Effector CD8-positive, alpha-beta T cell (primary cell): ENCODE results near the gene CLC.
"Not testable (repeated sequence)": the region's sequence is repeated elsewhere in the genome, so short reads cannot be mapped to it uniquely, and the experiment has no call there.

Experiments used
- DNase-seq: peaks from one replicate; lab custom pipeline; 2025; lab: John Stamatoyannopoulos, UW

The CLC gene

DNA sequence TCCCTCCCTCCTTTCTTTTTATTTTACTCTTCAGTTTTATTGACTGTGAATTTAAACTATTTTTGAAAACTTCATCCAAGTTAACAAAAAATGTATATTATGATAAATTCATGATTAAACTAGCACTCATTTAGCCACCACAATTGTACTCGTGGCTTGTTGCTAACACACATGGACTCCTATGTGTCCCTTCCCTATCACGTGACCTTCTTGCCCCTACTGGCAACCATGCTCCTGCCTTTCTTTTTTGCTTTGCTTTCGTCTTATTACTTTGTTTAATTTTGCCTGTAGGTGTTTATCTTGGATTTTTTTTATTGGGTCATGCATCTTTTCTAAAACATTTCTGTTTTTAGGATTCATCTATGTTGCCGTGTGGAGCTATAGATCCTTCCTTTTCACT, 8.2 kb downstream of the CLC start:
- no peak for DNase-seq

DNA sequence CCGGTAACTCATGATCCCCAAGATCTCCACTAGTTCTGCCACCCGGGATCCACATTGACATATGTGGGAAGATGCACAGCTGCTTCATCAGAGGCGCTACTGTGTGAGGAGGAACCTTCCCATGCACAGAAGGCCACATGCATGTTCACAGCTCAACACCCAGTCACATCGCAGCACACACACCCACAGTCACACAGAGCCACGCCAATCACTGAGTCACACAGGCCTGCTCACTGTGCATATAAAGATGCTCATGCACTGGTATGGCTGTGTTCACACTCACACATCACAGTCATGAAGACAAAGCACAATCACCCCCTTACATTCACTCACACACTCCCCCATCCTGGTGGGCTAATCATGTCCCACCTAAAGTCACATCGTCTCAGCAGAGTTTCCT, 9.8 kb downstream of the CLC start:
- no peak for DNase-seq

DNA sequence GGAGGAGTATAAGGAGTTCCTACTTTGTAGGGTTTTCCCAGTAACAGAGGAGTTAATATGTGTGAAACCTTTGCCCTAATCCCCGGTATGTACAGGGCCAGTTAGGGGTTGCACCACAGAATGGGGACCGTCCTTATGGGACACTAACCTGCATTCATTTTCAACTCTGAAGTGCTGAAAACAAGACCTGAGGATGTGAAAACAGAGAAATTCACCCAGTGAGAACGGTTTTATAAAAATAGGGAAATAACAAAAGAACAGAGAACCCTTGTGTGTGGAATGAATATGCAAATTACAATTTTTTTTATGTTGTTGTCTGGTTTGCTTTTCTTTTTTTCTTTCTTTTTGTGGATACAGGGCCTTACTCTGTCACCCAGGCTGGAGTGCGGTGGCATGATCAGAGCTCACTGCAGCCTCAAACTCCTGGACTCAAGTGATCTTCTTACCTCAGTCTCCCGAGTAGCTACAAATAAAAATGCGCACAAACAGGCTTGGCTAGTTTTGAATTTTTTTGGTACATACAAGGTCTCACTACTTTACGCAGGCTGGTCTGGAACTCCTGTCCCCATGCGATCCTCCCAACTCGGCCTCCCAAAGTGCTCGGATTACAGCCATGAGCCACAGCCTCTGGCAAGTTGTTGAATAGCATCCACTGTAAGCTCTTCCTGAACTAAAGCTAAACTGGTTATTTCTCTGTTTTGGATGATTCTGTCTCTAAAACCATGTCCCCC, 10.6 kb downstream of the CLC start:
- no peak for DNase-seq

DNA sequence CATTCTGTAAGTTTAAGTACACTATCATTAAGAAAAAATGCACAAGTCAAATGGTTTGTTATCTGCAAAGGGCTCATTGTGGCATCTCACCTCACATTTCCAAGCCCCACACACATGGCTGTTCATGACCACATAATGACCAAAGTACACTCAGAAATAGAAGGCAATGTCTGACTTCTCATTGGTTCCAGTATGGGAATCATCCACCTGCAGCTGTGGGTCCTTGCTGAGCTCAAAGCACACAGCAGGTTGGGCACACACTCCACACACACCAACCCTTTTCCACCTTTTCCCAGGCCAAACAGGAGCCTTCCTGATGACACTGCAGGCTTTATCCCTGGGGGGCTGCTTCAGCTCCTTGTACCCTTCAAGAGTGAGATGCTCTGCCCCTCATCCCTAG, 11.8 kb downstream of the CLC start:
- no peak for DNase-seq

DNA sequence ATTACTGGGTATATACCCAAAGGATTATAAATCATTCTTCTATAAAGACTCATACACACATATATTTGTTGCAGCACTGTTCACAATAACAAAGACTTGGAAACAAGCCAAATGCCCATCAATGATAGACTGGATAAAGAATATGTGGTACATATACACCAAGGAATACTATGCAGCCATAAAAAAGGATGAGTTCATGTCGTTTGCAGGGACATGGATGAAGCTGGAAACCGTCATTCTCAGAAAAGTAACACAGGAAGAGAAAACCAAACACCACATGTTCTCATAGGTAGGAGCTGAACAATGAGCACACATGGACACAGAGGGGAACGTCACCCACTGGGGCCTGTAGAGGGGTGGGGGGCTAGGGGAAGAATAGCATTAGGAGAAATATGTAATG, 17.7 kb downstream of the CLC start:
- DNase-seq: not testable (repeated sequence)

DNA sequence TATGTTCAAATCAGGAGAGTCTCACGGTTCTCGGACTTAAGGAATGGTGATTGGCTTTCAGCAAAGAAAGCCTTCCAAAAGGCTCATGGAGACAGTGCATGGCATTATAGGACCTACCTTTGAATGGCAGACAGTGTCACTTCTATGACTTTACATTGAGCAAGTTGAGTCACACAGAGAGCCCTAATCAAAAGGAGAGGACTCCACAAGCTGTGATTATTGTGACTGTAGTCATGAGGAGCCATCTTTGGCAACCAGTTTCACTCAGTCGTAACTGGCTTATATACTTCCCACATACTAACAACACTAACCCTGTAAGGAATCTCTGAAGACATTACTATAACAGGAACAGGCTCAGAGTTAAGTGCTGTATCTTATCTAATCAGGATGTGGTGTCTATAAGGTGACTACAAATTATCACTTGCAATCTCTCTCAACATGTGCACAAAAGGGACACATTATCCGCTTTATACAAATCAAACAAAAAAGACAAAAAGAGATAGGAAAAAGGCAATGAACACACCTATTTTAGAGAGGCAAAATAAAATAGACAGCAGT, 27.4 kb downstream of the CLC start:
- DNase-seq: no peak

DNA sequence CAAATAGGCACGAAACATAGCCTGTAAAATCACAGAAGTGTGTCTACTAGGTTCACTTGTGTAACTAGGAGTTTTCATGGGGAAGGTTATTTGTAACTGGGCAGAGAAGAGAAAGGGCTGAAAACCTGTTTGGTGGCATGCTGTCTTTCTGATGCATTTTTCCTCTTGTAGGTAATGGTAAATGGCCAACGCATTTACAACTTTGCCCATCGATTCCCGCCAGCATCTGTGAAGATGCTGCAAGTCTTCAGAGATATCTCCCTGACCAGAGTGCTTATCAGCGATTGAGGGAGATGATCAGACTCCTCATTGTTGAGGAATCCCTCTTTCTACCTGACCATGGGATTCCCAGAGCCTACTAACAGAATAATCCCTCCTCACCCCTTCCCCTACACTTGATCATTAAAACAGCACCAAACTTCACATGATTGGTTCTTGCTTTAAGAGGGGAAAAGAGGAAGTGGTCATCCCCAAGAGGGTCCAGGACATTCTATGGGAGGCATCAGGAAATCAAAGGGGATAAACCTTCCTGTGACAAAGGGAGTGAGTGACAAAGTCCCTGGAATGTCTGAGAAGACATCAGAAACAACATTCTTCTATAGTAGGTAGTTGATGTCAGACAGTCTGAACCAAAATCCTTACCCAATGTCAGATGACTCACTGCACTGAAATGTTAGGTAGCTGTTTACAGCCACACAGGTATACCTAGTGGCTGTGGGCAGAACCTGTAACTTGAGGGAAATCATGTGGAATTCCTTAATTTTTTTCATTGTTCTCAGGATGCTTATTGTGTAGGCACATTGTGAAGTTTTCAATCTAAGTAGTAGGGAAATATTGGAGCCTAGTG, 28.6 kb downstream of the CLC start:
- no peak for DNase-seq

DNA sequence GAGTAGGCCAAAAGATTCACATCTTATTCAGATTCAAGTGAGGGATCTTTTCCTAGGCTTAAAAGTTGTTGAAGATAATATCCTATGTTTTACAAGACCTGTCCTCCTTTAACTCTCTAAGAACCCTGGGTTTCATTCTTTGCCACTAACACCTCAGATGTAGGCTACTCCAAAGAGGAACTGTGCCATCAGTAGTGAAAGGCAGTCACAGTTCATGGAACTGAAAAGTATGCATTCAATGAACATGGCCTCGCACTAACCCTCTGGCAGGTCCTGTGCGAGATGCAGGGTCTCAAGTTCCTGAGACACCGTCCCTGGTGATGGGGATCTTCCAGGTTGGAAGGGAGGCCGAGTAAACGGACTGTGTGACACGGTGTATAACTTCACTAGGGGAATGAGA, 29.2 kb downstream of the CLC start:
- no peak for DNase-seq

DNA sequence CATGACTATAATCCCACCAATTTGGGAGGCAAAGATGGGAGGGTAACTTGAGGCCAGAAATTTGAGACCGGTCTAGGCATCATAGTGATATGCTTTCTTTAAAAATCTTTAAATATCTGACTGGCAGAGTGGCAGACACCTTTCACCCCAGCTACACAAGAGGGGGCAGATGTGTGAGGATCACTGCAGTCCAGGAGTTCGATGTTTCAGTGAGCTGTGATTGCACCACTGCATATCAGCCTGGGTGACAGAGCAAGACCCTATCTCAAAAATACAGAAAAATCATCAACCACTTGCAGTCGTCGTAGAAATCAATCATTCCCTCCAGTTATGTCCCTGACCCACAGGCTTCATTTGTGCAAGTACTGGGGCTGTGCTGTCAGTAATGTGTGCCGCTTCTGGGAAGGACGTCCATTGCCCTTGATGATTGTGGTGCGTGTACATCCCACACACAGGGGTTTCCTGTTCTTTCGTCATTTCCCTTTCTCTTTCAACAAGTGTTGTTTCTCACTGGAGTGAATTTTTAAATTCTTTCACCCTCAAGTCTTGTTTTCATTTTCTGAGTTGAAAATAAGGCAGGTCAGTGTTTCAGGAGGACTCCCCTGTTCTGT, 32.1 kb downstream of the CLC start:
- DNase-seq: no peak

DNA sequence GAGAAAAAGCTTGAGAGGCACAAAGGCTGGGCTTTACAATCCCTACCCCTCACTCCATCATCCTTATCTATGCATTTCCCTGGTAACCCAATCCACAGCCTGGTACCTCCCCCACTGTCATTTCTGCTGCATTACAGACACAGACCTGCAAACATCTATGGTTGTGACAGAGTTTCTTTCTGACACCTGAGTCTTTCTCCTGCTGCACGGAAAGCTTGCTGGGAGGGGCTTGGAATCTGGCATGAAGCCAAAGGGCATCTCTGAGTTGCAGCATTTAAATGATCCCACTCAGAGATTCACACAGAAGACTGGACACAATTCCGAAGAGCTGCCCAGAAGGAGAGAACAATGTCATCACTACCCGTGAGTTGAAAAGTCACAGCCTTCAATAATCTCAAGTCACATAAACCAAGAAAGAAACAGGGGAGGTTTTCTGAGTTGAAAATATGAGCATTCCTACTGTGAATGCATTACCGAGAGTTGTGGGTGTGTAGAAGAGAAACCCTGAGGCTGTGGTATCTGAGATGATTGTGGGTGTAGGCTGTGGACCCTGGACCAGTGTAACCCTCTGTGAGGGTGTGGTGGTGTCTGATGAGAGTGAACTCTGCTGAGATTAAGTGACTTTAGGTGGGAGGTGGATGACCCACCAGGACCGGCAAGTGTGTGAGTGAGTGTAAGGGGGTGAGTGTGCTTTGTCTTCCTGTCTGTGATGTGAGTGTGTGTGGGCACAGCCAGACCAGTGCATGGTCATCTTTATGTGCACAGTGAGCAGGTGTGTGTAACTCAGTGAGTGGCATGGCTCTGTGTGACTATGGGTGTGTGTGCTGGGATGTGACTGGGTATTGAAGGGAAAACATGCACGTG, 33.4 kb downstream of the CLC start, which contains the start of gene LGALS14:
Gene LGALS14 (plus strand): TSS at position 301 of the 864 bp plus-strand sequence. CDS start 48 bp downstream, at position 349.
- no peak for DNase-seq

DNA sequence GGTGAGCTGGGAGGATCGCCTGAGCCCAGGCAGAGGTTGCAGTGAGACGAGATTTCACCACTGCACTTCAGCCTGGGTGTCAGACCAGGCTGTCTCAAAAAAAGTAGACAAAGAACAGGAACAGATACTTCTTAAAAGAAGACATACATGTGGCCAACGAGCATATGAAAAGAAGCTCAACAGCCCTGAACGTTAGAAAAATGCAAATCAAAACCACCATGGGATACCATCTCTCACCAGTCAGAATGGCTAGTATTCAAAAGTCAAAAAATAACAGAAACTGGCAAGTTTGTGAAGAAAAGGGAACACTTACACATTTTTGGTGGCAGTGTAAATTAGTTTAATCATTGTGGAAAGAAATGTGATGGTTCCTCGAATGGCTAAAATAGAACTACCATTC, 36.5 kb downstream of the CLC start:
- no peak for DNase-seq

DNA sequence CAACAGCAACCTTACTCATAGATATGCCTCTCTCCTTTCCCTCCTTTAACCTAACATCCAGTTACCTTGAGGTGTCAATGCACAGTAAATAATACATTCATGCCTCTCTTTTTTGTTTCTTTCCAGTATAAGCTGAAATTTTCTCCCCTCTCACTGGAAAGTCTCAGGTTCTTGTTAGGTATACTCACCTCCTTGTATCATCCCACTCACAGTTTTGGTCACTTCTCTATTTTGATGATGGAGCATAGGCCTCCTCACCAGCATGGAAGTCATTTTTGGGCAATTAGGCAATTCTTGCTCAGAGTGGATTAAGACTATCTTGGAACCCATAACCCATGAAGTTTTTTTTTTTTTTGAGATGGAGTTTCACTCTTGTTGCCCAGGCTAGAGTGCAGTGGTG, 39.3 kb downstream of the CLC start:
- no peak for DNase-seq

DNA sequence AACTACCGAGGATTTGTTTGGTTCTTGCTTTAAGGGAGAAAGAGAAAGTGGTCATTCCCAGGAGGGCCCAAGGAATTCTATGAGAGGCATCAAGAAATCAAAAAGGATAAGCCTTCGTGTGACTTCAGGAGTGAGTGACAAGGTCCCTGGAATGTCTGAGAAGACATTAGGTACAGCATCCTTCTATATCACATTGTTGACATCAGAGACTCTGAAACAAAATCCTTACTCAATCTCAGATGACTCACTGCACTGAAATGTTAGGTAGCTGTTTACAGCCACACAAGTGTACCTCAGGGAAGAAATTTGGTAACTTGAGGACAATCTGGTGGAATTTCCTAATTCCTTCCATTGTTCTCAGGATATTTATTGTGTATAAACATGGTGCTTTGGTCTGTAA, 41.4 kb downstream of the CLC start:
- no peak for DNase-seq

DNA sequence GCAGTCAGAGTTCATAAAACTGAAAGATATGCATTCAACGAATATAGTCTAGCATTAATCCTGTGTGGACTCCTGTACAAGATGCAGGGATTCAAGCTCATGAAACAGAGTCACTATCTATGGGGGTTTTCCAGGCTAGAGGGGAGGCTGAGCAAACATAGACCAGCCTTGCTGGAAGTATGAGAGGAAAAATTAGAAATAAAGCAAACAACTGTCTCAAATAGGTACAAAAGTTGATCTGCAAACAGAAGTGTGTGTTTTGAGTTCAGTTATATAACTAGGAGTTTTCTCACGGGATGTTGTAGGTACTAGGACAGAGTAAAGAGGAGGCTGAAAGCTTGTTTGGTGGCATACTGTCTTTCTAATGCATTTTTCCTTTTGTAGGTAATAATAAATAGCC, 42.1 kb downstream of the CLC start:
- DNase-seq: no peak

DNA sequence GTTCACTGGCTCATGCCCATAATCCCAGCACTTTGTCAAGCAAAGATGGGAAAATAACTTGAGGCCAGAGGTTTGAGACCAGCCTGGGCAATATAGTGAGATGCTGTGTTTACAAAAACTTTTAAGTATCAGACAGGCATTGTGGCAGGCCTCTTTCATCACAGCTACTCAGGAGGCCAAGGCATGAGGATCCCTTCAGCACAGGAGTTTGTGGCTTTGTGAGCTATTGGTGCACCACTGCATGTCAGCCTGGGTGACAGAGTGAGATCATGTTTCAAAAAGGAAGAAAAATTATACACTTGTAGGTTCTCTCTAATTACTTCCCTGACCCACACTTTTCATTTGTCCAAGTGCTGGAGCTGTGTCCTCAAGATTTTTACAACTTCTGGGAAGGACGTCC, 45.0 kb downstream of the CLC start:
- DNase-seq: no peak

DNA sequence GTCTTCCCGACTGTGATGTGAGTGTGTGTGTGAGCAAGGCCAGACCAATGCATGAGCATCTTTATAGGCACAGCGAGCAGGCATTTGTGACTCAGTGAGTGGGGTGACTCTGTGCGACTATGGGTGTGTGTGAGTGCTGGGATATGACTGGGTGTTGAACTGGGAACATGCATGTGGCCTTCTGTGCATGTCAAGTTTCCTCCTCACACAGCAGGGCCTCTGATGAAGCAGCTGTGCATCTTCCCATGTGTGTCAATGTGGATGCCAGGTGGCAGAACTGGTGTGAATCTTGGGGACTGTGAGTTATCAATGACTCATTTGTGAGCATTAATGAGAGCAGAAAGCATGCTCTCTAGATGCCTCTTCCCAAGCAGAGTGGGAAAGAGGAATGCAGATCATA, 45.7 kb downstream of the CLC start:
- no peak for DNase-seq

DNA sequence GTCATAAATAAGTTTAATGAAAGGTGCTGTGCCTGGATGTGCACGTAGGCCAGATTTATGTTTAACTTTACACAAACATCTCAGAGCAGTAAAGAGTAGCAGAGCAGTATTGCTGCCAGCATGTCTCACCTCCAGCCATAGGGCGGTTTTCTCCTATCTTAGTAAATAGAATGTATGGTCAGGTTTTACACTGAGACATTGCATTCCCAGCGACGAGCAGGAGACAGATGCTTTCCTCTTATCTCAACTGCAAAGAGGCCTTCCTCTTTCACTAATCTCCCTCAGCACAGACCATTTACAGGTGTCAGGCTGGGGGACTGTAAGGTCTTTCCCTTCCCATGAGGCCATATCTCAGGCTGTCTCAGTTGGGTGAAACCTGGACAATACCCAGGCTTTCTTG, 49.2 kb downstream of the CLC start:
- not testable (repeated sequence) for DNase-seq

DNA sequence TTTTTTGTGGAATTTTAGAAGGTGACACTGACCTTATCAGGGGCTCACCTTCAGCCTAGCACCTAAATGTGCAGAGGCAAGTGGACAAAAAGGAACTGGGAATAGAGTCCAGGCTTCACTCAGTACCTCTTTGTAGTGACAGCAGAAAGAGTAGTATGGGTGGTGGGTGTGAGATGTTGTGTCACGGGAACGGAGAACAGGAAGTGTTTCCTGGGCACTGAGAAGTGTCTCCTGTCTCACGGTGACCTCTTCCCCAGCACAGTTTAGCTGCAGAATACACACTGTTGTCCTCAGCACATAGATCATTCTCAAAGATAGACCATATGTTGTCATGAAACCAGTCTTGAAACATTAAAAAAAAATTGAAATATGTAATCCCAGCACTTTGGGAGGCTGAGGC, 51.1 kb downstream of the CLC start:
- no peak for DNase-seq

DNA sequence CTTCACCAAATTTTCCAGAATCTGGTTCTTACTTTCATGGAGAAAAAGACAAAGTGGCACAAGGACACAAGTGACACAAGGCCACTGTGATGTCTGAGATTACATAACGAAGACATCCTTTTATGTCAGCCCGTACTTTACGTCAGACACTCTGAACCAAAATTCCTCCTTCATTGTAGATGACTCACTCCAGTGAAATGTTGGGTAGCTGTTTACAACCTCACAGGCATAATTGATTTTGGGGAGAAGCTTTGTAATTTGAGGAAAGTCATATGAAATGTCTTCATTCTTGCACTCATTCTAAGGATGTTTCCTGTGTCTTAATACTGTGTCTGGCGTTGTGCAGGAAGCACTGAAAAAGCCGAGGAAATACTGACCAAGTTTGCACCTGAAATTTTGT, 53.6 kb downstream of the CLC start:
- no peak for DNase-seq

DNA sequence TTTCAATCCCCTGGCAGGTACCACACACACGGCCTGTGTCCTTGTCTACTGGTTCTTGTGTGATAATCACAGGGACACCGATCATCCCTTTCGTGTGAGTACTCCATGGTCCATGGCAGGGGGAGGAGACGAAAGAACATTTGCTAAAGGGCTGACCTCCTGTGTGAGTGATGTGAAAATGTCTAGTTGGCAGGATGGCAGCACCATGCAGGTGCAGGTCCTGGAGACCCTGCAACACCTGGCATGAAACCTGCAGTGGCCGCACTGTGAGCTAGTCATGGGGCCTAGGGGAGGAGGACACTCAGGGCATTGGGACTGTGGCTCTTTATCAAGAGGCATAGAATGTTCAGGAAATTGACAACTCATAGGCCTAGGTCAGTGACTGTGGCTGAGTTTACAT, 56.4 kb downstream of the CLC start:
- no peak for DNase-seq
